SK-MEL-5 (cell line): ENCODE measurements around the gene ATP7B. TPM values are rescaled to one million over a fixed set of nuclear protein-coding genes. Genes with fewer than 3 reads are reported as not detected.
"Not testable (repeated sequence)": the region's sequence is repeated elsewhere in the genome, so short reads cannot be mapped to it uniquely, and the experiment has no call there.

Experiments used
- DNase-seq: peaks from one replicate; pipeline ENCODE4 v3.0.0-alpha.2; 2016; ENCODE audit warnings: low read depth, low spot score
- in situ Hi-C: cut with HindIII; loops from 2 replicates; pipeline ENCODE4 v1.10.0; 2016; ENCODE audit warnings: low sequenced_read_pairs, high pct_unique_total_duplicates, low pct_unique_long_range_greater_than_20kb
- total RNA-seq: library from RNA; depleted of rRNA; stranded (reverse); fragments of >200 nt; shearing (Covaris generic); gene quantifications from 2 replicates; pipeline ENCODE4 v1.2.3, GENCODE V29; 2014

ATP7B gene
- total RNA-seq, 1 experiment from 2014 or later = 3.8 TPM

GRCh38 chr13:51920786-51921185 is 90.5 kb downstream of the ATP7B start:
- in situ Hi-C loops = no loop called here
- no peak for DNase-seq

GRCh38 chr13:51920267-51920666 is 91.0 kb downstream of the ATP7B start:
- in situ Hi-C loops = no loop called here

DNA sequence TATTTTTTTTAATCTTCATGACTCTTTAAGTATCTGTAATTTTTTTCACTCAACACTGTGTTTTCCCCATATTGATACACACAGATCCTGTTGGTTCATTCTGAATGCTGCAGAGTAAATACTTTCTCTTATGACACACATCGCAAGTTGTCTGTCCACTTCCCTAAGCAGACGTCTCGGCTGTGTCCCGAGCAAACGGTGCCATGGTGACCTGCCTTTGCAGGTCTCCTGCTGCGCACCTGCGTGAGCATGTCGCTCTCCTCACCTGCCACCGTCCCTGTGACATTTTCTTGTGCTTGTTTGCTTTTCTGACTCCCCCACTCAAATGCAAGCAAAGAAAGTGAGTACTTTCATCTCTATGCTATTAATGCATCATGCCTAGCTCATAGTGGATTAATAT is 91.7 kb downstream of the ATP7B start:
- in situ Hi-C loops = no loop called here
- DNase-seq = no peak

More at GRCh38 chr13:51920267-51920666, 91.0 kb downstream of the ATP7B start:
- no peak for DNase-seq

DNA sequence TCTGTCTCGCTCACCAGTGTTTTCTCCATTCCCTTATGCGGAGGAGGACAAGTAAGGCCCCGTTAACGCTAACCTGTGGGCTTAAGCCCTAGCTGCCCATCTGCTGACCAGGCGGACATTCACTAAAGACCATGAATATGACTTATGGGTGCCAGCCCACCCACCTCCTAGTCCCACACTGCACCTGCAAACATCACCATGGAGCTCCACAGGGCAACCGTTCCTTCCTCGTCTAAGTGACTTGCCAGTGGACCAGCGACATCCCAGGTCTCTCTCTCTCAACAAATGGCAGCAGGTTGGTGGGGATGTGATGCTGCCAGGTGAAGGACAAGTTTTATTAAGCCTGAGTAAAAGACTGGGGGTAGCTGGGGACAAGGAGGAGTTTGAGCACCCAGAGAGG is 94.3 kb downstream of the ATP7B start:
- in situ Hi-C loops = no loop called here
- no peak for DNase-seq

DNA sequence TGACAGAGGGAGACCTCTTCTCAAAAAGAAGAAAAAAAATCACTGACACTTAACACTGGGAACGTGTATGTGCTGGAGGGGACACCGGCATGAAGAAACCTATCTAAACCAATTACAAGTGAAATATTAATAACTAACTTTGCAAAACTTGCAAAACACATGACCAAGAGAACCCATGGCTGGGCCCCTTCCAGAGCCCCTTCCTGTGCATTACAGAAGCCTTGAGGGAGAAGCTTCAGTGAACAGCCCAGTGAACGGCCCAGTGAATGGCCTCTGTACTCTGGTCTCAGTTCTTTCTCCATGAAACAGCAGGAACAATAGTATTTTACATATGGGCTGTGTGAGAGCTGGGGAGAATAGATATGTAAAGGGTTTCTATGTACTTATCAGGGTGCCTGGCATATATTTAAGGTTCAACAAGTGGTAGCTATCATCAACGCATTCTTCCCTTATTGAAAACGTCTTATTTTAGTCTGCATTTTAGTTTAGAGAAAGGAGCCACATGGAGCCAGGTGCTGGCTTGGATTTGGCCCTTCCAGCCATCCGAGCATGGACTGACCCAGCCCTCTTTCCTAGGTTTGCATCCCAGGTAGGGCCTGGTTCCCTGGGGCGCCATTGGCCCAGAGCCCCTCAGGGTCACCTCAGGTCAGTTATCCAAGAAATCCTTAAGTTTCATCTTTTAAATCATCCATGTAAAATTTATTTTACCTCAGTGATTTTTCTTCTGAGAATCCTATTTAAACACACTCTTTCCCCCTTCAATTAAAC is 95.0 kb downstream of the ATP7B start:
- no peak for DNase-seq
- in situ Hi-C loops = no loop called here

- no peak for DNase-seq
- in situ Hi-C loops = no loop called here
Measured at GRCh38 chr13:51914137-51914493, 97.1 kb downstream of the ATP7B start.

DNA sequence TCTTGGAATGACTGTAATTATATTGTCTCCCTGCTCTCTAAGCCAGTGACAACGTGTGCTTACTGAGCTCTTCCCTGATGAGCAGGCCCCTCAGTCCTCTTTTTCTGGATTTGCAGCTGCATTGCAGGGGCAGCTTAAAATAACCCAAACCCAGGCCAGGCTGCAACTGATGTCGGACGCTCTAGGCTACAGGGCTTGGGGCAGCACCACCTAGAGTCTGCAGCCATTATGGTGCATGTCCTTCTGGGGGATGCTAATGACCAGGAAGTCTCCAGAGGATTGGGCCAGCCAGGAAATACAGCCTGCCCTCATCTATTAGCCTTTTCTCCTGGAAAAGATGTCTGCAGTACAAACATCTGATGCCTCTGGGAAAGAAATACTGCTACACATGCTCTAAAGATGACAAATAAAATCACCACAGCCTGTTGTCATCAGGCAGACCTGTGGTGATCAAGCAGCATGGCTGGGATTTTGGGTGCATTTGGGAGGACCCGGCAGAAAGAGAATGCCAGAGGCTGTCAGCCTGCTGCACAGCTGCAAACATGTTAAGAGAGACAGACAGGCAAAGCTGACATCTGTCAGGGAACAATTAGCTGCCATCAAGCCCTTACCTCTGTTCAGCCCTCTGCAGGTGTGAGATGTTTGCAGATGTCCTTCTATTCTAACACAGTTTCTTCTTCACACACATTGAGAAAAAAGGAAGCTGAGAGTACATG is 97.7 kb downstream of the ATP7B start:
- in situ Hi-C loops = no loop called here
- DNase-seq = no peak

DNA sequence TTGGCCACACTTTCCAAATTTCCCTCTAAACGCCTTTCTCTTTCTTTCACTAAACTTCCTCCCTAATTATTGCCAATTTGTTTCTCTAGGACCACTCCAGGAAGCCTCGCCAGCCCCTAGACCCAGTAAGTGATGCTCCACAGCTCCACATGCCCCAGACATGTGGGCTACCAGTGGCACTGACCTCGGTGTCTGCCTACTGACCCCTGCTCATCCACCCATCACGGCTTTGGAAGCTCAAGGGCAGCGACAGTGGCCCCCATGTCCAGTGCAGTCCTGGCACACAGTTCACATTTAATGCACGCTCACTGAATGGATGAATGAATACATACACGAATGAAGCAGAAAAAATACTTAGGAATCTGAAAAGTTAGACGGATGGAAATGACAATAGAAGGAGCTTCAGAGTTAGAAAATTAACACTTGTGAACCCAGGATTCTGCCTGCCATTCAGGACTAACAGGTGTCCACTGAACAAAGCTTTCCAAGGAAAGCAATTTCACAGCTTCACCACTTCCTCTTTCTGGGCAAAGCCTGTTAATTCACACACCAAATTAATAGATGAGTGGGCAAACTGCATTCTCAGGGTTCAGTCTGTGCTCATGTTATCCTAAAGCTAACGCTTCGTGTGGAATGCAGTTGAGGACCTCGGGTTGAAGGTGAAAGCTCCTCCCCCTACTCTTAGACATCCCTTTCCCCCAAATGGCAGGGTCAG is 98.6 kb downstream of the ATP7B start:
- in situ Hi-C loops = no loop called here
- no peak for DNase-seq

GRCh38 chr13:51912091-51912490 is 99.2 kb downstream of the ATP7B start:
- DNase-seq = peak; percentile 70
- in situ Hi-C loops = no loop called here

GRCh38 chr13:51910508-51910907 is 100.7 kb downstream of the ATP7B start:
- in situ Hi-C loops = no loop called here
- no peak for DNase-seq

- in situ Hi-C loops = not testable (repeated sequence)
Measured at GRCh38 chr13:51909265-51909664, 102.0 kb downstream of the ATP7B start.

DNA sequence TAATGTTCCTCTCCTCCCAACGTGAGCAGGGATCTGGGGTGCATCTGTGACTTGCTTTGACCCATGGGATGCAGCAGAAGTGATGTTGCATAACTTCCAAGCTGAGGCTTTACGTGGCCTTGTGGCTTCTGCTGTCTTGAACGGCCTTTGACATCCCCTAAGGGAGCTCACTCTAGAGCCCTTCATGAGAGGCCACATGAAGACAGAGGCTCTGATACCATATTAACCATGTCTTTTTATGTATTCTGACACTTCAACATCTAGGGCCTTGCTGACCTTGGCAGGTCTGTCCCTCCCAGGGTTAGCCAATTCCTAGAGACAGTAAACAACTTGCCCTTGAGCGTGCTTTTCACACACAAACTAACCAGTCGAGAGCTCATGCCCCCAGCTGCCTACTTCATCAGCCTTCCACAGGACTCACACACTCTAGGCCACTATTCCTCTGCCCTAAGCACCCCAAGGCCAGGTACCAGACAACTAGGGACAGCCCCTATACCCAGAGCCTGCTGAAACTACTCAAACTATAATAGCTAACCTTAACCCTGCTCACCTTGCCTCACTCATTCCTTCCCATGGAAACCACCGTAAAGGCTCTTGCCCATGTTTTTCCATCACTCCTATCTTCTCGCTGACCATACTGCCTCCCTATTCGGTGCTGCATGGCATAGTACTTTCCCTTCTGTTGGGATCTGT is 104.1 kb downstream of the ATP7B start:
- no peak for DNase-seq
- in situ Hi-C loops = no loop called here

More at GRCh38 chr13:51909265-51909664, 102.0 kb downstream of the ATP7B start:
- DNase-seq = not testable (repeated sequence)

DNA sequence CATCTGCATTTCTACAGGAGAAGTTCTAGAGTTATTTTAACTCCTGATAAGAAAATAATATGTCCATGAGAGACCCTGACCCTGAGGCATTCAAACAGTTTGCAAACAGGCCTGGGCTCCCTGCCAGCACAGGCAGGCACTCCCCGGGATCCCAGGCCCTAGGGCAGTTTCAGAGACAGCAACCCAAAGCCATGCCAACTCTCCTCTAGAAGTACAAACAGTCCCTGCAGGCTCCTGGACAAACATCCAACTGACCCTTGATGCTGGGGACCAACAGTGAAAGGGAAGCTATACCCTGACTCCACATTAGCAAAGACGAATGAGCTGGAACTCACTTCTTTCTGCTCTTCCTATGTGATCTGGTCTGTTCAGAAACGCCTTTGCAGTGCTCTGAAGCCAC is 104.7 kb downstream of the ATP7B start:
- in situ Hi-C loops = no loop called here

DNA sequence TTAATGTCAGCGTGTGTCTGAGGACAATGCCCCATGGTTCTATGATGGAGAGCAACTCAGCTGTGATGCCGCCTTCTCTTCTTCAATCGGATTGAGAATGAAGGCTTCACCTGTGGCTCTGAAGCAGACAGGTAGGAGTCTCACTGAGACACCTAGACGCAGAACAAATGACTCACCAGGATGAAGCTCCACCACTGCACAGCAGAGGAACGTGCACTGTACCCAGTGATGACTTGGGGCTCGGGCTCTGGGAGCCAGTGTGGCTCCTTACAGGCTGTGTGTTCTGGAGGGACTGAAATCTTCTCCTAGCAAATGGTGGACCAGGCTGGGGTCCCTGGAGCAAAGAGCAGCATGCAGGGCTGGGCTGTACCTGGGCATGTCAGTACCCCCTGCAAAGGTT is 105.5 kb downstream of the ATP7B start:
- in situ Hi-C loops = no loop called here
- DNase-seq = no peak

More for the DNA sequence above, 104.7 kb downstream of the ATP7B start:
- no peak for DNase-seq

GRCh38 chr13:51902776-51903175 is 108.5 kb downstream of the ATP7B start:
- DNase-seq = no peak
- in situ Hi-C loops = no loop called here

GRCh38 chr13:51900471-51900870 is 110.8 kb downstream of the ATP7B start:
- in situ Hi-C loops = no loop called here
- DNase-seq = no peak

DNA sequence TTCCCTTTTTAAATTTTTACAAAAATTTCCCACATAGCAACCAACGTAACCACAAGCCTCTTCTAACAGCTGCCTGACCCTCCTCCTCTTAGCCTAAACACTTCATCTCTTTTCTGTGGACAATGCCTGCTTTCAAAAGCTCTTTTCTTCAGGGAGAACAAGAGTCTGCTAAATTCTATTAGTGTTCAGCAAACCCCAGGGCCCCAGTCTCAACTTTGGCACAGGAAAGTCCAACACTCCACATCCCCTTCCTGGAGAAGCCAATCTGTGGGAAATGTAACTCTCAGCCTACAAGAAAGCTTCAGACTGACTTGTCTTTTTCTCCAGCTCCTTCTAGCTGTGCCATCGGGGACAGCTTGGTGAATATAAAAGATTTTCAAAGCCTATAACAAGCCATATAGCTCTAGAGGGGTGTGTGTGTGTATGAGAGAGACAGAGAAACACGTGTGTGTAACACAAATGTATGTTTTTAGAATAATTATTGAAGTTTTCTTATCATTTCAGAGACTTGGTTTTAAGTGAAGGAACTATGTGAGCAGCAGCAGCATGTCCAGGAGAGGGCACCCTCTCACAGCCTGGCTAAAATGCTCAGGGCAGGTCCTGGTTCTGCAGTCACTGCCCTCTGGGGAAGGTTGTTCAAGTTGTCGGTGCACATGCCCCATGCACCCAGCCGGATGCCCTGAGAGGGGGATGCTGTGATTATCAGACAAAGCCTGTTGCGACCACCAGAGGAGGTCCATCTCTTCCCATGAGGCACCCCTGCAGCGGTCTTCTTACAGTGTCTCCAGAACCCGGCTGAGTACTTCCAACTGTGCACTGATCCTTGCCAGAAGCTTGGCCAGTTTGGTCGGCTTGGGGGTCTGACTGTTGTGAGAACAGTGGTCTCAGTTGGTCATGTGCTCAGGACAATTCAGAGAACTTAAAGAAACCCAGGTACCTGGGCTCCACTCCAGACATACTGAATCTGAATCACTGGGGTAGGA is 115.1 kb downstream of the ATP7B start:
- peak; percentile 73 for DNase-seq
- in situ Hi-C loops = no loop called here
